ENCODE data around the gene SCN11A. TPM values are rescaled to one million over a fixed set of nuclear protein-coding genes. Genes with fewer than 3 reads are reported as not detected.

Gene SCN11A
- total and polyA plus RNA-seq, 7 donors = 0.03 to 0.05 (median 0.04) TPM; not detected in 4

DNA sequence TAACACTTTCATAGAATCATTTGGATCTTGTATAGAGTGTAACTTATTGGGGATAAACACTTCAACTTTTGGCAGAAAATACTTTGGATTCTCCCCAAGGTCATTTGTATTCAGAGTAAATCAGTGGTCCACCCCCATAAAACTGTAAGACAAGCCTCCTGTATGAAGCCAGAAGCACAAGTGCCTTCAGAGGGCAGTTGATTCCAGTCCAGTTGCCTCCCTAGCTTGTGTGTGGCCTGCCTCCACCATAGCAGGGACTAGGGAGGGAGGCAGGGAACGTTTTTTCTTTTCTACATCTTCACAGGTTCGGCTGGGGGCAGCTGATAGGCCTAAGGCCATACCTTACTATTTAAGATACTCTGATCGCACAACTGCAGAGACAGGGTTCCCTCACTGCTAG is 44.0 kb upstream of the SCN11A start:
- intact Hi-C loops (cut with DNase I) = no loop called here
- no peak overlapping the region for H3K27ac ChIP-seq
- 65 to 86% (median 68%) methylated on average over 3 of the region's 3 CpGs for WGBS, 3 donors

GRCh38 chr3:39094851-39095677 is 43.3 kb upstream of the SCN11A start:
- Histone ChIP-seq H3K9me3 (no peaks in the 10 kb centered on the region), H3K36me3 (ENCODE audit: insufficient read depth in 1 of 2, low read depth in 1 of 2) (peaks cover 16 to 100% of the 10 kb centered on the region in 2 donors), H3K27ac (no peak overlapping the region), H3K4me1 (no peaks in the 10 kb centered on the region), H3K4me3 (no peak overlapping the region), H3K27me3 (ENCODE audit: insufficient read depth in 3 of 3, low read length in 2 of 3) (no peaks in the 10 kb centered on the region)
- no peak for ATAC-seq
- DNase-seq = no peak
- WGBS, 3 donors = 80 to 85% (median 81%) methylated on average over 7 of the region's 7 CpGs
- intact Hi-C loops (cut with DNase I) = no loop called here
- TF ChIP-seq, protein P1, sequence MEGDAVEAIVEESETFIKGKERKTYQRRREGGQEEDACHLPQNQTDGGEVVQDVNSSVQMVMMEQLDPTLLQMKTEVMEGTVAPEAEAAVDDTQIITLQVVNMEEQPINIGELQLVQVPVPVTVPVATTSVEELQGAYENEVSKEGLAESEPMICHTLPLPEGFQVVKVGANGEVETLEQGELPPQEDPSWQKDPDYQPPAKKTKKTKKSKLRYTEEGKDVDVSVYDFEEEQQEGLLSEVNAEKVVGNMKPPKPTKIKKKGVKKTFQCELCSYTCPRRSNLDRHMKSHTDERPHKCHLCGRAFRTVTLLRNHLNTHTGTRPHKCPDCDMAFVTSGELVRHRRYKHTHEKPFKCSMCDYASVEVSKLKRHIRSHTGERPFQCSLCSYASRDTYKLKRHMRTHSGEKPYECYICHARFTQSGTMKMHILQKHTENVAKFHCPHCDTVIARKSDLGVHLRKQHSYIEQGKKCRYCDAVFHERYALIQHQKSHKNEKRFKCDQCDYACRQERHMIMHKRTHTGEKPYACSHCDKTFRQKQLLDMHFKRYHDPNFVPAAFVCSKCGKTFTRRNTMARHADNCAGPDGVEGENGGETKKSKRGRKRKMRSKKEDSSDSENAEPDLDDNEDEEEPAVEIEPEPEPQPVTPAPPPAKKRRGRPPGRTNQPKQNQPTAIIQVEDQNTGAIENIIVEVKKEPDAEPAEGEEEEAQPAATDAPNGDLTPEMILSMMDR (IDR thresholded peaks at IDR 0.05) = no peak

More for the DNA sequence above, 44.0 kb upstream of the SCN11A start:
- Histone ChIP-seq H3K36me3 (ENCODE audit: insufficient read depth in 1 of 2, low read depth in 1 of 2) (peaks cover 16 to 100% of the 10 kb centered on the region in 2 donors), H3K9me3 (no peaks in the 10 kb centered on the region), H3K4me1 (no peaks in the 10 kb centered on the region), H3K27me3 (ENCODE audit: insufficient read depth in 3 of 3, low read length in 2 of 3) (no peaks in the 10 kb centered on the region), H3K4me3 (no peak overlapping the region)
- TF ChIP-seq, protein P1 (IDR thresholded peaks at IDR 0.05) = no peak
- no peak for ATAC-seq
- DNase-seq = no peak

DNA sequence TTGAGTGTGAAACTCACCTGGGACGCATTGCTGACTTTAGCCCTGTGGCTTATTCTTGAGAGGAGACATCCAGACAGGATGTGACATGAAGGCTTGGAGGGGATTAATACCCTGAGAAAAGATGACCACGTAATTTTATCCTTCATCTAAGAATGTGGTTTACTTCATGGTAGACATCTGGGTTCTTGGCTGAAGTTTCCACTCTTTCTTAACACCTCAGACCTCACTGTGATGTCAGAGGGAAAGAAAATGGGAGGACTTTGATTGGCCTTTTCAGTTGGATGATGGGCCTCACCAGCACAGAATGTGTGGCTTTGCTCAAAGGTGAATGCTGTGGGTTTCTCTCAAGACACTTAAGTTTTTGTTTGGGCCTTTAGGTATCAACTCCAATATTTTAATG is 39.2 kb upstream of the SCN11A start:
- peak in 1 of 4 donors; percentile 32 for ATAC-seq
- intact Hi-C loops (cut with DNase I) = no loop called here
- DNase-seq = no peak
- peaks cover 13 to 100% of the 10 kb centered on the region in 2 donors for H3K36me3 ChIP-seq (ENCODE audit: insufficient read depth in 1 of 2, low read depth in 1 of 2)
- no peaks in the 10 kb centered on the region for H3K4me1 ChIP-seq
- no peaks in the 10 kb centered on the region for H3K9me3 ChIP-seq
- H3K27ac ChIP-seq = no peak overlapping the region
- TF ChIP-seq, protein P1 (IDR thresholded peaks at IDR 0.05) = no peak
- no peak overlapping the region for H3K4me3 ChIP-seq
- 83 to 93% (median 91%) methylated on average over 2 of the region's 2 CpGs for WGBS, 3 donors
- no peaks in the 10 kb centered on the region for H3K27me3 ChIP-seq (ENCODE audit: insufficient read depth in 3 of 3, low read length in 2 of 3)

DNA sequence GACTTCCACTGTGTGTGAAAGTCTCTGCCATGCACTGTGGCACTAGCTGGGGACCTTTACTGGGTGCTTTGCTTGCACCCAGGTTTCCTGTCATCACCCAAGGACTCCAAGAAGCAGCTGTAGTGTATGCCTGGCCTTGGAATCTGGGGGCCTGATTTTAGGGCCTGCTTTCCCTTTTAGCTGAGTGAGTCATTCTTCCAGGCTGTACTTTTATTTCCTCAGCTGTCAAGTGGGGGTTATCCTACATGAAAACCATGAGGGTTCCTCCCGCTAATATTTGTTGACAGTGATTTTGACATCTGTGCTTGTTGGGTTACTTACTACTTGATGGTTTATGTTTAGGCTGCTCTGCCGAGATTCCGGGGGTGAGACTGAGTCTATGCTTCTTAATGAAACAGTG is 37.1 kb upstream of the SCN11A start:
- WGBS, 3 donors = 79 to 87% (median 82%) methylated on average over 3 of the region's 3 CpGs
- Histone ChIP-seq H3K27ac (no peak overlapping the region), H3K4me3 (no peak overlapping the region), H3K27me3 (ENCODE audit: insufficient read depth in 3 of 3, low read length in 2 of 3) (no peaks in the 10 kb centered on the region), H3K4me1 (no peaks in the 10 kb centered on the region), H3K36me3 (ENCODE audit: insufficient read depth in 1 of 2, low read depth in 1 of 2) (peaks cover 9 to 100% of the 10 kb centered on the region in 2 donors), H3K9me3 (no peaks in the 10 kb centered on the region)
- TF ChIP-seq, protein P1 (IDR thresholded peaks at IDR 0.05) = no peak
- intact Hi-C loops (cut with DNase I) = no loop called here
- DNase-seq (no peak), ATAC-seq (peak in 2 of 4 donors; percentile 30 to 34)
